Thyroid gland (tissue), 4 donors: Measurements from ENCODE around the gene MNT. TPM values are rescaled to one million over a fixed set of nuclear protein-coding genes. Genes with fewer than 3 reads are reported as not detected.

ENCODE experiments used
- DNase-seq, 2 donors: peaks; one replicate each; pipeline ENCODE4 v3.0.0-alpha.2; 2019
- H3K27ac ChIP-seq, 3 donors: fragments of 200-600 bp; sonication (generic); 1 replicate in 2 of 3; 2 replicates in 1 of 3; pipeline ENCODE4 v1.5.1; 2016 to 2019; ENCODE audit warnings: mild to moderate bottlenecking in 1 of 3, moderate library complexity in 1 of 3
- H3K27me3 ChIP-seq: fragments of 200-600 bp; sonication (generic); one replicate; pipeline ENCODE4 v1.5.1; 2019
- H3K36me3 ChIP-seq, 2 donors: fragments of 200-600 bp; sonication (generic); one replicate each; pipeline ENCODE4 v1.5.1; 2016 to 2019
- H3K4me1 ChIP-seq, 2 donors: fragments of 200-600 bp; sonication (generic); one replicate each; pipeline ENCODE4 v1.5.1; 2017 to 2019
- H3K4me3 ChIP-seq, 3 donors: fragments of 200-600 bp; sonication (generic); replicated peaks in 1 of 3; 1 replicate in 2 of 3; 2 replicates in 1 of 3; pipeline ENCODE4 v1.5.1; 2016; ENCODE audit warnings: mild to moderate bottlenecking in 1 of 3
- H3K9me3 ChIP-seq: fragments of 200-600 bp; sonication (generic); one replicate; pipeline ENCODE4 v1.5.1; 2017
- POLR2A ChIP-seq, 2 donors: fragments of 450-650 bp; IDR thresholded peaks; one replicate each; pipeline ENCODE4 v1.6.1; 2017; ENCODE audit warnings: antibody characterized with exemption in 2 of 2, mild to moderate bottlenecking in 2 of 2, moderate library complexity in 1 of 2
- WGBS, 2 donors: methylation state at CpG; one replicate each; pipeline ENCODE4 v1.1.5; 2017; 5-methylcytosine and 5-hydroxymethylcytosine counted together
- intact Hi-C: fragments of 100-400 bp; cut with DNase I; formaldehyde crosslinking; loops from one replicate; pipeline ENCODE4 v1.15.1; 2023
- total RNA-seq, 4 donors: library from RNA; depleted of rRNA; stranded (reverse); fragments of >200 nt; gene quantifications; one replicate each; pipeline ENCODE4 v1.2.3, GENCODE V29; 2016
- TF ChIP-seq, protein P1 (sequence below), 6 experiments: fragments of 200-600 bp in 3 of 6; fragments of 450-650 bp in 3 of 6; sonication (generic) in 3 of 6; IDR thresholded peaks; one replicate each; pipeline ENCODE4 v1.5.1; 2016 to 2019; ENCODE audit warnings: antibody characterized with exemption in 6 of 6, mild to moderate bottlenecking in 2 of 6, inconsistent platforms in 1 of 6, moderate library complexity in 1 of 6

MNT gene
- total RNA-seq, 4 donors from 2014 or later = 8.2 to 28.9 (median 10.9) TPM

DNA sequence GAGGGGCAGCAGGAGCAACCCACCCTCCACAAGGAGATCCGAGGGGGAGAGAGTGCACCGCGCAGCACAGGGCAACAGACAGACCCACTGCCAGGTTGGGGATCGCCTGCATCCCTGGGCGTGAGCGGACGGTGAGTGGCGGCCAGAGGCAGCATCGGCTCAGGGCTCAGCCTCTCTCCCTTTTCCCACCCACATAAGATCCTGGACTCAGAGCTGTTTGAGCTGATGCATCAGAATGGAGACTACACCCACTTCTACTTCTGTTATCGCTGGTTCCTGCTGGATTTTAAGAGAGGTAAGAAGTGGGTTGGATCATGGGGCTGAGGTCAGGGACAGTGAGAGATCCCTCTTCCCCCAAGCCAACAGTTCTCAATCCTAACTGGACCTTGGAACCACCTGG lies 23.2 kb downstream of the MNT start:
- Histone ChIP-seq H3K9me3 (no peaks in the 10 kb centered on the region), H3K27ac (peak overlapping the region in 1 of 3 donors; percentile 5), H3K27me3 (no peaks in the 10 kb centered on the region), H3K36me3 (peaks cover 6 to 17% of the 10 kb centered on the region in 2 donors), H3K4me3 (no peak overlapping the region), H3K4me1 (peaks cover under 1 to 7% of the 10 kb centered on the region in 2 donors)
- intact Hi-C loops = loop anchor here (5.0 kb wide), 1 partner anchor 50 kb away; no protein-coding TSS in a partner anchor
- WGBS, 2 donors = 92 to 96% methylated on average over 9 to 10 of the region's 10 CpGs
- no peak for TF ChIP-seq POLR2A (IDR thresholded peaks at IDR 0.05)
- TF ChIP-seq, protein P1, sequence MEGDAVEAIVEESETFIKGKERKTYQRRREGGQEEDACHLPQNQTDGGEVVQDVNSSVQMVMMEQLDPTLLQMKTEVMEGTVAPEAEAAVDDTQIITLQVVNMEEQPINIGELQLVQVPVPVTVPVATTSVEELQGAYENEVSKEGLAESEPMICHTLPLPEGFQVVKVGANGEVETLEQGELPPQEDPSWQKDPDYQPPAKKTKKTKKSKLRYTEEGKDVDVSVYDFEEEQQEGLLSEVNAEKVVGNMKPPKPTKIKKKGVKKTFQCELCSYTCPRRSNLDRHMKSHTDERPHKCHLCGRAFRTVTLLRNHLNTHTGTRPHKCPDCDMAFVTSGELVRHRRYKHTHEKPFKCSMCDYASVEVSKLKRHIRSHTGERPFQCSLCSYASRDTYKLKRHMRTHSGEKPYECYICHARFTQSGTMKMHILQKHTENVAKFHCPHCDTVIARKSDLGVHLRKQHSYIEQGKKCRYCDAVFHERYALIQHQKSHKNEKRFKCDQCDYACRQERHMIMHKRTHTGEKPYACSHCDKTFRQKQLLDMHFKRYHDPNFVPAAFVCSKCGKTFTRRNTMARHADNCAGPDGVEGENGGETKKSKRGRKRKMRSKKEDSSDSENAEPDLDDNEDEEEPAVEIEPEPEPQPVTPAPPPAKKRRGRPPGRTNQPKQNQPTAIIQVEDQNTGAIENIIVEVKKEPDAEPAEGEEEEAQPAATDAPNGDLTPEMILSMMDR (IDR thresholded peaks at IDR 0.05) = no peak
- DNase-seq = no peak

DNA sequence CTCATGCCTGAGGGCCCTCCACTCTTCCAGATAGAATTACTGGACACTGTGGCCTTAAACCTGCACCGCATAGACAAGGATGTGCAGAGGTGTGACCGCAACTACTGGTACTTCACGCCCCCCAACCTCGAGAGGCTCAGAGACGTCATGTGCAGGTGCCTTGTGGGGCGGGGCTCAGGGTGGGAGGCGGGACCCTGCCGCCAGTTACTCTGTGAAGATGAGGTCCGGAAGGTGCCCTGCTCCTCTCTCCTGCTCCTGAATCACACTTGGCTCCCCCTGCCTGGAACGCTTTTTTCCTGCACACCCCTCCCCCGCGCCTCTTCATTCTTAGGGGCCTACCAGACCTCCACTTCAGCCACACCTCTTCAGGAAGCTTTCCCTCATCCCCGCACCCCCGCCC lies 24.8 kb downstream of the MNT start:
- TF ChIP-seq POLR2A (IDR thresholded peaks at IDR 0.05) = no peak
- TF ChIP-seq, protein P1 (IDR thresholded peaks at IDR 0.05) = no peak
- Histone ChIP-seq H3K36me3 (peaks cover 6 to 17% of the 10 kb centered on the region in 2 donors), H3K27me3 (no peaks in the 10 kb centered on the region), H3K27ac (no peak overlapping the region), H3K4me1 (peaks cover 0 to 4% of the 10 kb centered on the region in 2 donors), H3K4me3 (no peak overlapping the region), H3K9me3 (no peaks in the 10 kb centered on the region)
- no peak for DNase-seq
- intact Hi-C loops = loop anchor here (5.0 kb wide), 1 partner anchor 49 kb away; no protein-coding TSS in a partner anchor
- 97 to 98% methylated on average over 8 to 14 of the region's 14 CpGs for WGBS, 2 donors

DNA sequence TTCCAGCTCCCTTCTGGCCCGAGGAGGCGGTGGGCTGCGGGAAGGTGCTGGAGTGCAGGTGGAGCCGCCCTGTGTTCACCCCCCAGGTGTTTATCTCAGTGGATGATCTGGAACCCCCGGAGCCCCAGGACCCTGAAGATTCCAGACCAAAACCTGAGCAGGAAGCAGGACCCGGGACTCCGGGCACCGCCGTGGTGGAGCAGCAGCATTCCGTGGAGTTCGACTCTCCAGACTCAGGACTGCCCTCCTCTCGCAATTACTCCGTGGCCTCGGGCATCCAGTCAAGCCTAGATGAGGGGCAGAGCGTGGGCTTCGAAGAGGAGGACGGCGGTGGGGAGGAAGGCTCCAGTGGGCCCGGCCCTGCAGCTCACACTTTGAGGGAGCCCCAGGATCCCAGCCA lies 25.5 kb downstream of the MNT start:
- Histone ChIP-seq H3K4me1 (peaks cover 0 to 4% of the 10 kb centered on the region in 2 donors), H3K36me3 (peaks cover 6 to 17% of the 10 kb centered on the region in 2 donors), H3K27ac (no peak overlapping the region), H3K27me3 (no peaks in the 10 kb centered on the region), H3K9me3 (no peaks in the 10 kb centered on the region), H3K4me3 (no peak overlapping the region)
- DNase-seq = no peak
- TF ChIP-seq, protein P1 (IDR thresholded peaks at IDR 0.05) = no peak
- no peak for TF ChIP-seq POLR2A (IDR thresholded peaks at IDR 0.05)
- WGBS, 2 donors = 88 to 94% methylated on average over 19 of the region's 19 CpGs
- intact Hi-C loops = loop anchor here (5.0 kb wide), 1 partner anchor 48 kb away; no protein-coding TSS in a partner anchor

DNA sequence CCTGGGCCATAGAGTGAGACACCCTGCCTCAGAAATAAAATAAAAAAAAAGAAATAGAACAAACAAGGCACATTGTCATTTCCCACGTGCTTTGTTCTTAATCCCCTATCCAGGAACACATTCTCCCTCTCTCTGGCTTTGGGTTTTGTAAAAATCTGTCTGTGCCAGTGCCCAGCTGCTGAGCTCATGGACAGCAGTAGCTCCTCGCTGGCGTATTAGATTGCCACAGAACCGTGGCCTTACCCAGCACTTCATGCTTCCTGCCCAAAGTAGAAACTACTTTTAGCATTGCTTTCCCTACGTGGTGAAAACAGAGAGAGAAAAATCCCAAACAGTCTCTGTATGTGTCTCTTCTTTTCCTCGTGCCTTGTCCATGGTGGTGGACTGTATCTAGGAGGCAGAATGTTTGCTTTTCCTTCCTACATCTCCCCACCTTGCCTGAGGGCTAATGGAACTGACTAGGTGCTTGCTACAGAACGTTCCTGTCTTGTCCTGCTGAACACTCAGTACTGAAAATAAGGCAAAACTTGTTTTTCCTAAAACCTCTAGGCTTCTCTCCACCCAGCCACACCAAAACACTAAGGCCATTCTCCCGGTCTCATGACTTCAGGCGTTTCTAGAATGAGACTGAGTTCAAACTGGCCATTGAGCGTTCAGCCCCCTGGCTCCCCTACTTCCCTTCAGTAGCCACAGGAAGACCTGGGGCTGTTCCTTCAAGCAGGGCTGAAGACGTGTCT lies 26.1 kb downstream of the MNT start:
- no peak overlapping the region for H3K27ac ChIP-seq

More for the DNA sequence above, 26.1 kb downstream of the MNT start:
- Histone ChIP-seq H3K4me3 (no peak overlapping the region), H3K9me3 (no peaks in the 10 kb centered on the region), H3K36me3 (peaks cover 6 to 14% of the 10 kb centered on the region in 2 donors), H3K4me1 (peaks cover 0 to 4% of the 10 kb centered on the region in 2 donors), H3K27me3 (no peaks in the 10 kb centered on the region)
- WGBS, 2 donors = 82 to 89% methylated on average over 10 to 11 of the region's 11 CpGs
- intact Hi-C loops = loop anchor here (5.0 kb wide), 1 partner anchor 47 kb away; no protein-coding TSS in a partner anchor
- DNase-seq = no peak
- TF ChIP-seq, protein P1 (IDR thresholded peaks at IDR 0.05) = no peak
